Fibroblast of villous mesenchyme (primary cell): Measurements from ENCODE around the gene E2F6. TPM values are rescaled to one million over a fixed set of nuclear protein-coding genes. Genes with fewer than 3 reads are reported as not detected.

ENCODE experiments used
- DNase-seq: peaks from one replicate; pipeline ENCODE4 v3.0.0-alpha.2; 2010; ENCODE audit warnings: low read depth
- H3K4me3 ChIP-seq: 2 replicates; pipeline ENCODE4 v1.5.1; 2011; ENCODE audit warnings: low read depth, mild to moderate bottlenecking, low read length
- CTCF ChIP-seq: IDR thresholded peaks from 2 replicates; pipeline ENCODE4 v1.5.1; 2012; ENCODE audit warnings: low read depth, mild to moderate bottlenecking, low read length; ENCODE audit not compliant: insufficient read depth
- total RNA-seq: library from RNA; depleted of rRNA; stranded (reverse); fragments of >200 nt; gene quantifications from 2 replicates; pipeline ENCODE4 v1.2.3, GENCODE V29; 2012

The E2F6 gene
- total RNA-seq, 1 donor = 13.4 TPM

- TF ChIP-seq CTCF = no peak
- no peak overlapping the region for H3K4me3 ChIP-seq
- DNase-seq = no peak
These were observed 68.4 kb downstream of the E2F6 start for GRCh38 chr2:11397513-11397912.

- no peak for DNase-seq
- H3K4me3 ChIP-seq = no peak overlapping the region
- no peak for TF ChIP-seq CTCF
These were observed 69.2 kb downstream of the E2F6 start for GRCh38 chr2:11396467-11397445.

GRCh38 chr2:11396021-11396420, 69.9 kb downstream of the E2F6 start:
- no peak overlapping the region for H3K4me3 ChIP-seq
- TF ChIP-seq CTCF = no peak
- no peak for DNase-seq

- TF ChIP-seq CTCF = no peak
- no peak for DNase-seq
- H3K4me3 ChIP-seq = no peak overlapping the region
These were observed 70.6 kb downstream of the E2F6 start for GRCh38 chr2:11395389-11395788.

Other genes starting within 250 kb of the E2F6 start
- 45.1 and 54.0 TPM in 2 replicates for gene ROCK2, start 121.5 kb downstream of the E2F6 start, total RNA-seq
- gene GREB1, start 67.9 kb upstream of the E2F6 start, total RNA-seq = under 0.01 TPM in 2 replicates
- gene NTSR2, start 204.0 kb upstream of the E2F6 start, total RNA-seq = not detected in 2 replicates